Neuronal stem cell (in vitro differentiated cells): Measurements from ENCODE around the gene PSRC1.

Experiments
- DNase-seq: peaks from one replicate; pipeline ENCODE4 v3.0.0-alpha.2; 2013; ENCODE audit warnings: low spot score
- H2AFZ ChIP-seq: one replicate; pipeline ENCODE4 v1.6.1; 2013; ENCODE audit warnings: mild to moderate bottlenecking, low read length, inconsistent platforms
- H2AK5ac ChIP-seq: 2 replicates; pipeline ENCODE4 v1.6.1; 2013; ENCODE audit warnings: low read depth, mild to moderate bottlenecking, inconsistent platforms, low read length, moderate library complexity, mixed read lengths
- H2BK120ac ChIP-seq: 2 replicates; pipeline ENCODE4 v1.6.1; 2013; ENCODE audit warnings: low read depth, mild to moderate bottlenecking, inconsistent platforms, low read length, moderate library complexity, mixed read lengths
- H2BK12ac ChIP-seq: one replicate; pipeline ENCODE4 v1.6.1; 2013; ENCODE audit warnings: low read length, inconsistent platforms
- H2BK15ac ChIP-seq: 2 replicates; pipeline ENCODE4 v1.6.1; 2013; ENCODE audit warnings: mild to moderate bottlenecking, low read length, inconsistent platforms, mixed read lengths
- H2BK5ac ChIP-seq: one replicate; pipeline ENCODE4 v1.6.1; 2013; ENCODE audit warnings: inconsistent platforms, mild to moderate bottlenecking, low read length, moderate library complexity
- H3K14ac ChIP-seq: one replicate; pipeline ENCODE4 v1.6.1; 2013; ENCODE audit warnings: low read length, inconsistent platforms
- H3K18ac ChIP-seq: 2 replicates; pipeline ENCODE4 v1.6.1; 2013; ENCODE audit warnings: low read length, inconsistent platforms
- H3K23ac ChIP-seq: 2 replicates; pipeline ENCODE4 v1.6.1; 2013; ENCODE audit warnings: low read depth, mild to moderate bottlenecking, mixed read lengths, low read length, inconsistent platforms; ENCODE audit not compliant: poor library complexity
- H3K27ac ChIP-seq: replicated peaks from 3 replicates; pipeline ENCODE4 v1.5.1; 2013; ENCODE audit warnings: low read length, inconsistent platforms
- H3K27me3 ChIP-seq, 3 experiments: 2 replicates each; pipeline ENCODE4 v1.6.1; 2013; ENCODE audit warnings: low read length in 3 of 3, mild to moderate bottlenecking in 2 of 3, inconsistent platforms in 1 of 3, low read depth in 1 of 3, mixed read lengths in 1 of 3, moderate library complexity in 1 of 3; ENCODE audit not compliant: control insufficient read depth in 3 of 3, insufficient read depth in 3 of 3
- H3K36me3 ChIP-seq, 2 donors: replicated peaks in 1 of 2; 2 replicates each; pipeline ENCODE4 v1.6.1; 2013; ENCODE audit warnings: low read length in 2 of 2; ENCODE audit not compliant: control insufficient read depth in 2 of 2, insufficient read depth in 2 of 2
- H3K4ac ChIP-seq: 2 replicates; pipeline ENCODE4 v1.6.1; 2013; ENCODE audit warnings: inconsistent platforms, mild to moderate bottlenecking, low read length, moderate library complexity
- H3K4me1 ChIP-seq, 2 donors: 1 replicate in 1 of 2; 2 replicates in 1 of 2; pipeline ENCODE4 v1.6.1; 2013; ENCODE audit warnings: low read length in 2 of 2, low read depth in 1 of 2; ENCODE audit not compliant: control insufficient read depth in 2 of 2, insufficient read depth in 1 of 2
- H3K4me2 ChIP-seq: one replicate; pipeline ENCODE4 v1.6.1; 2013; ENCODE audit warnings: mild to moderate bottlenecking, low read length, inconsistent platforms; ENCODE audit not compliant: insufficient read depth, poor library complexity, severe bottlenecking
- H3K4me3 ChIP-seq, 2 donors: 2 replicates each; pipeline ENCODE4 v1.5.1; 2013; ENCODE audit warnings: low read length in 2 of 2, mild to moderate bottlenecking in 2 of 2, inconsistent platforms in 1 of 2, moderate library complexity in 1 of 2
- H3K79me1 ChIP-seq: one replicate; pipeline ENCODE4 v1.6.1; 2013; ENCODE audit warnings: low read depth, mild to moderate bottlenecking, inconsistent platforms, low read length, moderate library complexity
- H3K9ac ChIP-seq: one replicate; pipeline ENCODE4 v1.6.1; 2013; ENCODE audit warnings: mild to moderate bottlenecking, low read depth, low read length, inconsistent platforms; ENCODE audit not compliant: poor library complexity
- H3K9me3 ChIP-seq, 2 donors: replicated peaks in 1 of 2; 2 replicates each; pipeline versions ENCODE3 to v1.6.1; 2013; ENCODE audit warnings: low read length in 2 of 2, mild to moderate bottlenecking in 2 of 2, inconsistent platforms in 1 of 2, low read depth in 1 of 2, mixed read lengths in 1 of 2, moderate library complexity in 1 of 2; ENCODE audit not compliant: control insufficient read depth in 2 of 2, insufficient read depth in 1 of 2
- H4K8ac ChIP-seq: one replicate; pipeline ENCODE4 v1.6.1; 2013; ENCODE audit warnings: low read depth, mild to moderate bottlenecking, inconsistent platforms, low read length, moderate library complexity
- H4K91ac ChIP-seq: one replicate; pipeline ENCODE4 v1.6.1; 2013; ENCODE audit warnings: low read length, low read depth, mild to moderate bottlenecking, inconsistent platforms; ENCODE audit not compliant: poor library complexity
- WGBS, 2 donors: extraction: QIAGEN DNeasy Blood & Tissue Kit; methylation state at CpG; one replicate each; pipeline ENCODE4 v1.1.7; 2013; ENCODE audit warnings: missing lambda C conversion rate in 2 of 2, mixed read lengths in 1 of 2; ENCODE audit not compliant: insufficient read length in 2 of 2, insufficient replicate concordance in 1 of 2; ENCODE audit errors: extremely low coverage in 2 of 2; 5-methylcytosine and 5-hydroxymethylcytosine counted together

Gene PSRC1

GRCh38 chr1:109312978-109313775 lies 30.2 kb upstream of the PSRC1 start:
- H3K4me2 ChIP-seq, result no peak overlapping the region
- H3K23ac ChIP-seq, result no peak overlapping the region
- no peak overlapping the region for H3K9ac ChIP-seq
- no peak overlapping the region for H2AFZ ChIP-seq
- H2BK120ac ChIP-seq, result no peak overlapping the region
- H3K18ac ChIP-seq, result no peak overlapping the region
- H4K91ac ChIP-seq, result no peak overlapping the region
- no peak overlapping the region for H2BK12ac ChIP-seq
- no peak overlapping the region for H3K4ac ChIP-seq
- H3K14ac ChIP-seq, result no peak overlapping the region
- H3K36me3 ChIP-seq, result peaks cover 27 to 72% of the 10 kb centered on the region in 2 donors
- no peaks in the 10 kb centered on the region for H3K27me3 ChIP-seq
- H3K4me1 ChIP-seq, result no peaks in the 10 kb centered on the region
- WGBS, 2 donors, result no CpG with 5 or more reads among the region's 12 CpGs
- H3K79me1 ChIP-seq, result no peaks in the 10 kb centered on the region
- no peak for DNase-seq
- H3K9me3 ChIP-seq, result peaks cover 0 to 3% of the 10 kb centered on the region in 2 donors
- H2BK5ac ChIP-seq, result no peak overlapping the region
- H4K8ac ChIP-seq, result no peak overlapping the region
- H3K27ac ChIP-seq, result no peak overlapping the region
- H2BK15ac ChIP-seq, result no peak overlapping the region
- H2AK5ac ChIP-seq, result no peak overlapping the region
- H3K4me3 ChIP-seq, result no peak overlapping the region

GRCh38 chr1:109312246-109312645 lies 29.3 kb upstream of the PSRC1 start:
- Histone ChIP-seq H3K14ac (no peak overlapping the region), H2BK15ac (no peak overlapping the region), H3K79me1 (no peaks in the 10 kb centered on the region), H3K4me3 (no peak overlapping the region), H3K27me3 (no peaks in the 10 kb centered on the region), H3K4me2 (no peak overlapping the region), H2AFZ (no peak overlapping the region), H3K23ac (no peak overlapping the region), H3K9me3 (no peaks in the 10 kb centered on the region), H3K9ac (no peak overlapping the region), H3K27ac (no peak overlapping the region), H4K91ac (no peak overlapping the region), H3K4me1 (peaks cover 5 to 8% of the 10 kb centered on the region in 2 donors), H3K18ac (no peak overlapping the region), H3K36me3 (peaks cover 20 to 62% of the 10 kb centered on the region in 2 donors), H2BK12ac (no peak overlapping the region), H2AK5ac (no peak overlapping the region), H2BK5ac (no peak overlapping the region), H3K4ac (no peak overlapping the region), H4K8ac (no peak overlapping the region), H2BK120ac (no peak overlapping the region)
- WGBS, 2 donors, result no CpG with 5 or more reads among the region's 2 CpGs
- DNase-seq, result no peak

GRCh38 chr1:109309347-109309746 lies 26.4 kb upstream of the PSRC1 start:
- Histone ChIP-seq H2BK5ac (no peak overlapping the region), H2BK12ac (no peak overlapping the region), H3K36me3 (peaks cover 10 to 33% of the 10 kb centered on the region in 2 donors)

GRCh38 chr1:109307274-109308021 lies 24.5 kb upstream of the PSRC1 start:
- no CpG with 5 or more reads among the region's 14 CpGs for WGBS, 2 donors
- peaks cover 14 to 24% of the 10 kb centered on the region in 2 donors for H3K4me1 ChIP-seq
- no peak overlapping the region for H3K14ac ChIP-seq
- H2BK5ac ChIP-seq, result no peak overlapping the region
- peak; percentile 23 for DNase-seq
- H2AK5ac ChIP-seq, result no peak overlapping the region
- no peak overlapping the region for H2BK120ac ChIP-seq
- H3K4me3 ChIP-seq, result no peak overlapping the region
- H3K23ac ChIP-seq, result no peak overlapping the region
- H2BK15ac ChIP-seq, result no peak overlapping the region
- no peaks in the 10 kb centered on the region for H3K9me3 ChIP-seq
- no peak overlapping the region for H4K91ac ChIP-seq
- no peak overlapping the region for H2BK12ac ChIP-seq
- no peak overlapping the region for H3K4ac ChIP-seq
- peak overlapping the region; percentile 72 for H3K27ac ChIP-seq
- H3K4me2 ChIP-seq, result no peak overlapping the region
- H3K9ac ChIP-seq, result no peak overlapping the region
- H3K18ac ChIP-seq, result peak overlapping the region; percentile 72
- H4K8ac ChIP-seq, result no peak overlapping the region
- H2AFZ ChIP-seq, result no peak overlapping the region
- no peaks in the 10 kb centered on the region for H3K79me1 ChIP-seq
- no peaks in the 10 kb centered on the region for H3K27me3 ChIP-seq
- H3K36me3 ChIP-seq, result peaks cover 0 to 15% of the 10 kb centered on the region in 2 donors

More at GRCh38 chr1:109309347-109309746, 26.4 kb upstream of the PSRC1 start:
- WGBS, 2 donors, result no CpG with 5 or more reads among the region's 2 CpGs
- Histone ChIP-seq H4K91ac (no peak overlapping the region), H2AK5ac (no peak overlapping the region), H3K4ac (no peak overlapping the region), H2AFZ (no peak overlapping the region), H3K79me1 (no peaks in the 10 kb centered on the region), H3K27ac (no peak overlapping the region), H2BK15ac (no peak overlapping the region), H3K4me1 (peaks cover 14 to 24% of the 10 kb centered on the region in 2 donors), H3K18ac (no peak overlapping the region), H3K23ac (no peak overlapping the region), H2BK120ac (no peak overlapping the region), H4K8ac (no peak overlapping the region), H3K4me2 (no peak overlapping the region), H3K27me3 (no peaks in the 10 kb centered on the region), H3K4me3 (no peak overlapping the region), H3K9ac (no peak overlapping the region), H3K9me3 (no peaks in the 10 kb centered on the region), H3K14ac (no peak overlapping the region)
- DNase-seq, result no peak
